NCI-H146 treated with DMSO at 0.1 percent for 48 hours (cell line): ENCODE data around the gene TMED1.

Source experiments
- DNase-seq: peaks from one replicate; lab custom pipeline; 2025; ENCODE audit not compliant: unreplicated experiment; lab: John Stamatoyannopoulos, UW

The TMED1 gene

GRCh38 chr19:10812902-10813404 lies 23.1 kb downstream of the TMED1 start:
- DNase-seq, result no peak

- no peak for DNase-seq
Observed at GRCh38 chr19:10812196-10812595, 23.8 kb downstream of the TMED1 start.

- DNase-seq, result no peak
Observed at GRCh38 chr19:10811391-10812111, 24.5 kb downstream of the TMED1 start.

- DNase-seq, result no peak
Observed at GRCh38 chr19:10809651-10810285, 26.2 kb downstream of the TMED1 start.

GRCh38 chr19:10808937-10809649 lies 26.9 kb downstream of the TMED1 start:
- DNase-seq, result no peak

GRCh38 chr19:10805758-10806247 lies 30.2 kb downstream of the TMED1 start:
- DNase-seq, result no peak

GRCh38 chr19:10805065-10805757 lies 30.8 kb downstream of the TMED1 start:
- DNase-seq, result no peak

- no peak for DNase-seq
Observed at GRCh38 chr19:10803252-10803651, 32.8 kb downstream of the TMED1 start.

GRCh38 chr19:10802479-10802878 lies 33.5 kb downstream of the TMED1 start:
- DNase-seq, result no peak

- no peak for DNase-seq
Observed at GRCh38 chr19:10800488-10800887, 35.5 kb downstream of the TMED1 start.

GRCh38 chr19:10797541-10798256 lies 38.3 kb downstream of the TMED1 start:
- no peak for DNase-seq

- no peak for DNase-seq
Observed at GRCh38 chr19:10797078-10797477, 38.9 kb downstream of the TMED1 start.

- DNase-seq, result no peak
Observed at GRCh38 chr19:10796653-10797052, 39.4 kb downstream of the TMED1 start.

- no peak for DNase-seq
Observed at GRCh38 chr19:10789866-10790265, 46.1 kb downstream of the TMED1 start.

GRCh38 chr19:10788146-10788545 lies 47.9 kb downstream of the TMED1 start:
- DNase-seq, result no peak

- DNase-seq, result no peak
Observed at GRCh38 chr19:10784257-10784656, 51.8 kb downstream of the TMED1 start.

- no peak for DNase-seq
Observed at GRCh38 chr19:10782795-10783194, 53.2 kb downstream of the TMED1 start.
